Loucy (cell line): ENCODE data around the gene SCARF2.
"Not testable (repeated sequence)": the region's sequence is repeated elsewhere in the genome, so short reads cannot be mapped to it uniquely, and the experiment has no call there.

Experiments used
- H2AFZ ChIP-seq: fragments of 200-600 bp; sonication (generic); 2 replicates; pipeline ENCODE4 v1.6.0; 2016; ENCODE audit warnings: antibody characterized with exemption, mild to moderate bottlenecking, low read length, moderate library complexity
- H3F3A ChIP-seq: fragments of 200-600 bp; 2 replicates; pipeline ENCODE4 v1.6.0; 2016; ENCODE audit warnings: antibody characterized with exemption, low read depth, mild to moderate bottlenecking
- H3K27me3 ChIP-seq: fragments of 200-600 bp; sonication (generic); 2 replicates; pipeline ENCODE4 v1.6.1; 2014; ENCODE audit warnings: low read length, mild to moderate bottlenecking; ENCODE audit not compliant: insufficient read depth, poor library complexity, severe bottlenecking
- H3K36me3 ChIP-seq: fragments of 200-600 bp; sonication (generic); 2 replicates; pipeline ENCODE4 v1.6.1; 2016; ENCODE audit warnings: low read length; ENCODE audit not compliant: insufficient read depth
- H3K4me1 ChIP-seq: fragments of 200-600 bp; sonication (generic); 2 replicates; pipeline ENCODE4 v1.5.1; 2014; ENCODE audit warnings: low read length, mild to moderate bottlenecking; ENCODE audit not compliant: insufficient read depth, poor library complexity, severe bottlenecking
- H3K4me2 ChIP-seq: fragments of 200-600 bp; sonication (generic); 2 replicates; pipeline ENCODE4 v1.6.0; 2014; ENCODE audit warnings: antibody characterized with exemption, low read length, low read depth, mild to moderate bottlenecking; ENCODE audit not compliant: poor library complexity, severe bottlenecking
- H3K4me3 ChIP-seq: fragments of 200-600 bp; sonication (generic); 2 replicates; pipeline ENCODE4 v1.5.1; 2014; ENCODE audit warnings: low read length, mild to moderate bottlenecking, mixed read lengths; ENCODE audit not compliant: poor library complexity, severe bottlenecking
- H3K79me2 ChIP-seq: fragments of 200-600 bp; sonication (generic); 2 replicates; pipeline ENCODE4 v1.6.1; 2014; ENCODE audit warnings: low read length; ENCODE audit not compliant: insufficient read depth
- H3K9ac ChIP-seq: fragments of 200-600 bp; sonication (generic); 2 replicates; pipeline ENCODE4 v1.6.0; 2014; ENCODE audit warnings: mild to moderate bottlenecking, low read depth, low read length, moderate library complexity; ENCODE audit not compliant: poor library complexity, severe bottlenecking
- H3K9me2 ChIP-seq: fragments of 200-600 bp; sonication (generic); replicated peaks from 2 replicates; pipeline ENCODE4 v1.6.1; 2016; ENCODE audit warnings: low read depth, low read length, mixed read lengths
- H3K9me3 ChIP-seq: fragments of 200-600 bp; sonication (generic); 2 replicates; pipeline ENCODE4 v1.6.1; 2014; ENCODE audit warnings: mild to moderate bottlenecking, antibody characterized with exemption, low read length, low read depth; ENCODE audit not compliant: insufficient read depth
- H4K20me1 ChIP-seq: fragments of 200-600 bp; sonication (generic); 2 replicates; pipeline ENCODE4 v1.6.0; 2014; ENCODE audit warnings: antibody characterized with exemption, low read length, mild to moderate bottlenecking; ENCODE audit not compliant: insufficient read depth, poor library complexity, severe bottlenecking
- EZH2phosphoT487 ChIP-seq: fragments of 200-600 bp; IDR thresholded peaks from 2 replicates; pipeline ENCODE4 v1.6.1; 2018; ENCODE audit warnings: antibody characterized with exemption, mild to moderate bottlenecking, moderate library complexity, borderline replicate concordance
- TF ChIP-seq, protein P1 (sequence below): fragments of 200-600 bp; sonication (generic); conservative IDR thresholded peaks from 2 replicates; pipeline ENCODE4 v1.5.1; 2014; ENCODE audit warnings: mild to moderate bottlenecking, antibody characterized with exemption, low read length

Gene SCARF2

DNA sequence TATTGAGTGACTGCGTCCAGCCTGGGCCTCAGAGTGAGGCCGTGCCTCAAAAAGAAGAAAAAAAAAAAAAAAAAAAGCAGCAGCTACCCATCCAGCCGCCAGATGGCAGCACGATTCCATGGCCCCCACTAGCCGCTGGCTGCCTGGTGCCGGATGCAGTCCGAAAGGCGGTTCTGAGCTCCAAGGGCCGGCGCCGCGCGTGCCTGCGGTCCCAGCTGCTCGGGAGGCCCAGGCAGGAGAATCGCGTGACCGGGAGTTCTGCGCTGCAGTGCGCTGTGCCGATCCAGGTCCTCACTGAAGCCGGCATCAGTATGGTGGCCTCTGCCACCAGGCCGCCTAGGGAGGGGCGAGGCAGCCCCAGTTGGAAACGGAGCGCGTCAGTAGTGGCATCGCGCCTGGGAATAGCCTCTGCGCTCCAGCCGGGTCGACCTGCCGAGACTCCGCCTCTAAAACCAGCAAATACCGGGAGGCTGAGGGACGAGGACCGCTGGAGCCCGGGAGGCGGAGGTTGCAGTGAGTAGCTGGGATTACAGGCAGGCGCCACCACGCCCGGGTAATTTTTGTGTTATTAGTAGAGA is 19.3 kb downstream of the SCARF2 start:
- no peaks in the 10 kb centered on the region for H4K20me1 ChIP-seq
- H3K4me3 ChIP-seq = no peak overlapping the region
- no peaks in the 10 kb centered on the region for H3F3A ChIP-seq
- H3K9me3 ChIP-seq = no peaks in the 10 kb centered on the region
- no peak overlapping the region for H3K4me2 ChIP-seq
- TF ChIP-seq EZH2phosphoT487 = no peak
- TF ChIP-seq, protein P1, sequence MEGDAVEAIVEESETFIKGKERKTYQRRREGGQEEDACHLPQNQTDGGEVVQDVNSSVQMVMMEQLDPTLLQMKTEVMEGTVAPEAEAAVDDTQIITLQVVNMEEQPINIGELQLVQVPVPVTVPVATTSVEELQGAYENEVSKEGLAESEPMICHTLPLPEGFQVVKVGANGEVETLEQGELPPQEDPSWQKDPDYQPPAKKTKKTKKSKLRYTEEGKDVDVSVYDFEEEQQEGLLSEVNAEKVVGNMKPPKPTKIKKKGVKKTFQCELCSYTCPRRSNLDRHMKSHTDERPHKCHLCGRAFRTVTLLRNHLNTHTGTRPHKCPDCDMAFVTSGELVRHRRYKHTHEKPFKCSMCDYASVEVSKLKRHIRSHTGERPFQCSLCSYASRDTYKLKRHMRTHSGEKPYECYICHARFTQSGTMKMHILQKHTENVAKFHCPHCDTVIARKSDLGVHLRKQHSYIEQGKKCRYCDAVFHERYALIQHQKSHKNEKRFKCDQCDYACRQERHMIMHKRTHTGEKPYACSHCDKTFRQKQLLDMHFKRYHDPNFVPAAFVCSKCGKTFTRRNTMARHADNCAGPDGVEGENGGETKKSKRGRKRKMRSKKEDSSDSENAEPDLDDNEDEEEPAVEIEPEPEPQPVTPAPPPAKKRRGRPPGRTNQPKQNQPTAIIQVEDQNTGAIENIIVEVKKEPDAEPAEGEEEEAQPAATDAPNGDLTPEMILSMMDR = peak; percentile 82
- peaks cover 13% of the 10 kb centered on the region for H3K4me1 ChIP-seq
- H3K9ac ChIP-seq = no peak overlapping the region
- H2AFZ ChIP-seq = no peak overlapping the region
- H3K9me2 ChIP-seq = no peaks in the 10 kb centered on the region
- H3K36me3 ChIP-seq = no peaks in the 10 kb centered on the region
- no peaks in the 10 kb centered on the region for H3K27me3 ChIP-seq
- no peaks in the 10 kb centered on the region for H3K79me2 ChIP-seq

- H3K4me3 ChIP-seq, H3K9me2 ChIP-seq, H3F3A ChIP-seq, H2AFZ ChIP-seq, H3K4me1 ChIP-seq, H3K36me3 ChIP-seq, H3K4me2 ChIP-seq, H3K9me3 ChIP-seq, H4K20me1 ChIP-seq, H3K9ac ChIP-seq, H3K79me2 ChIP-seq, H3K27me3 ChIP-seq: not testable (repeated sequence)
Measured at GRCh38 chr22:20415699-20416098, 21.9 kb downstream of the SCARF2 start.

GRCh38 chr22:20415241-20415640 is 22.4 kb downstream of the SCARF2 start:
- H3K27me3 ChIP-seq, H3K36me3 ChIP-seq, H3K4me2 ChIP-seq, H3K79me2 ChIP-seq, H3K9ac ChIP-seq, H3K4me3 ChIP-seq, H3K4me1 ChIP-seq, H2AFZ ChIP-seq, H3K9me3 ChIP-seq, H3F3A ChIP-seq, H3K9me2 ChIP-seq, H4K20me1 ChIP-seq: not testable (repeated sequence)

GRCh38 chr22:20414450-20414849 is 23.2 kb downstream of the SCARF2 start:
- no peak overlapping the region for H3K4me2 ChIP-seq
- TF ChIP-seq, protein P1 = no peak
- TF ChIP-seq EZH2phosphoT487 = no peak
- no peak overlapping the region for H3K9ac ChIP-seq
- no peaks in the 10 kb centered on the region for H3K4me1 ChIP-seq
- H3K4me3 ChIP-seq = no peak overlapping the region
- H2AFZ ChIP-seq = no peak overlapping the region
- no peaks in the 10 kb centered on the region for H3K36me3 ChIP-seq
- no peaks in the 10 kb centered on the region for H3K9me2 ChIP-seq
- H4K20me1 ChIP-seq = no peaks in the 10 kb centered on the region
- H3K79me2 ChIP-seq = no peaks in the 10 kb centered on the region
- no peaks in the 10 kb centered on the region for H3K9me3 ChIP-seq
- no peaks in the 10 kb centered on the region for H3K27me3 ChIP-seq
- no peaks in the 10 kb centered on the region for H3F3A ChIP-seq
